Measurements from ENCODE around the gene EIF4EBP3.

The EIF4EBP3 gene

GRCh38 chr5:140557136-140557805 lies 9.8 kb downstream of the EIF4EBP3 start, which contains the start of gene SRA1:
TSS of gene SRA1 (minus strand) at chr5:140557473. CDS start at chr5:140557452, 21 bp downstream.
- peak; percentile 95 for DNase-seq

GRCh38 chr5:140557965-140558364 lies 10.5 kb downstream of the EIF4EBP3 start:
- DNase-seq: no peak

- no peak for DNase-seq
Observed at GRCh38 chr5:140558542-140558941, 11.1 kb downstream of the EIF4EBP3 start.

GRCh38 chr5:140560227-140560626 lies 12.8 kb downstream of the EIF4EBP3 start:
- DNase-seq: no peak

GRCh38 chr5:140561753-140562523 lies 14.5 kb downstream of the EIF4EBP3 start:
- no peak for DNase-seq

- no peak for DNase-seq
Observed at GRCh38 chr5:140563596-140563995, 16.1 kb downstream of the EIF4EBP3 start.

- peak; percentile 99 for DNase-seq
Observed at GRCh38 chr5:140564196-140565023, 16.9 kb downstream of the EIF4EBP3 start, which contains the start of the genes APBB3 and SLC35A4. TSS of gene APBB3 (minus strand) at chr5:140564598. CDS start at chr5:140564245, 353 bp downstream. TSS of gene SLC35A4 (plus strand) at chr5:140564828. CDS start at chr5:140567170, 2,342 bp downstream.

GRCh38 chr5:140565024-140565779 lies 17.7 kb downstream of the EIF4EBP3 start:
- peak; percentile 49 for DNase-seq

GRCh38 chr5:140565780-140566095 lies 18.3 kb downstream of the EIF4EBP3 start:
- no peak for DNase-seq

- no peak for DNase-seq
Observed at GRCh38 chr5:140566665-140567064, 19.2 kb downstream of the EIF4EBP3 start.

- no peak for DNase-seq
Observed at GRCh38 chr5:140567136-140567818, 19.8 kb downstream of the EIF4EBP3 start.

GRCh38 chr5:140567871-140568270 lies 20.4 kb downstream of the EIF4EBP3 start:
- DNase-seq: no peak

GRCh38 chr5:140568443-140569063 lies 21.1 kb downstream of the EIF4EBP3 start:
- no peak for DNase-seq

- peak; percentile 82 for DNase-seq
Observed at GRCh38 chr5:140569197-140569596, 21.7 kb downstream of the EIF4EBP3 start.

GRCh38 chr5:140570058-140570457 lies 22.6 kb downstream of the EIF4EBP3 start:
- no peak for DNase-seq

GRCh38 chr5:140570488-140570887 lies 23.0 kb downstream of the EIF4EBP3 start:
- DNase-seq: no peak

- DNase-seq: no peak
Observed at GRCh38 chr5:140571105-140571504, 23.6 kb downstream of the EIF4EBP3 start.

GRCh38 chr5:140573683-140574082 lies 26.2 kb downstream of the EIF4EBP3 start:
- DNase-seq: no peak

GRCh38 chr5:140574165-140574564 lies 26.7 kb downstream of the EIF4EBP3 start:
- DNase-seq: peak; percentile 68

GRCh38 chr5:140575309-140575708 lies 27.8 kb downstream of the EIF4EBP3 start:
- peak; percentile 24 for DNase-seq

- DNase-seq: peak; percentile 10
Observed at GRCh38 chr5:140576776-140577201, 29.3 kb downstream of the EIF4EBP3 start.
